ENCODE results near the gene TM4SF20.

Gene TM4SF20, protein sequence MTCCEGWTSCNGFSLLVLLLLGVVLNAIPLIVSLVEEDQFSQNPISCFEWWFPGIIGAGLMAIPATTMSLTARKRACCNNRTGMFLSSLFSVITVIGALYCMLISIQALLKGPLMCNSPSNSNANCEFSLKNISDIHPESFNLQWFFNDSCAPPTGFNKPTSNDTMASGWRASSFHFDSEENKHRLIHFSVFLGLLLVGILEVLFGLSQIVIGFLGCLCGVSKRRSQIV

DNA sequence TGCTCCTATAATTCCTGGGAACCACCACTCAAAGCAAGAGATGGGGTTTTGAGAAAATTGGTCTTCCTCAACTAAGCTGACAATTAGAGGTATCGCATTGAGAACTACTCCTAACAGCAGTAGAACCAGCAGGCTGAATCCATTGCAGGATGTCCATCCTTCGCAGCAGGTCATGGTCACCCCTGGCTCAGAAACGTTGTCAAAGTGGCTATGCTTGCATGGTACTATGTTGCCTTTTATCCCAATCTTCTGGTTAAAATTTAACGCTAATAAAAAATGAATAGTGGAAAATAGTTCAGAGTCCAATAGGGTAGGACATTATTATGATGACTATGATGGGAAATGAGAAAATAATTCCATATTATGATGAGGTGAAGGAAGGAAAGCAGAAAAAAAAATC, at the start of gene TM4SF20:
TSS of gene TM4SF20 (minus strand) at position 212 of the 400 bp plus-strand sequence. CDS start at position 174, 38 bp downstream.
- no peak for DNase-seq

DNA sequence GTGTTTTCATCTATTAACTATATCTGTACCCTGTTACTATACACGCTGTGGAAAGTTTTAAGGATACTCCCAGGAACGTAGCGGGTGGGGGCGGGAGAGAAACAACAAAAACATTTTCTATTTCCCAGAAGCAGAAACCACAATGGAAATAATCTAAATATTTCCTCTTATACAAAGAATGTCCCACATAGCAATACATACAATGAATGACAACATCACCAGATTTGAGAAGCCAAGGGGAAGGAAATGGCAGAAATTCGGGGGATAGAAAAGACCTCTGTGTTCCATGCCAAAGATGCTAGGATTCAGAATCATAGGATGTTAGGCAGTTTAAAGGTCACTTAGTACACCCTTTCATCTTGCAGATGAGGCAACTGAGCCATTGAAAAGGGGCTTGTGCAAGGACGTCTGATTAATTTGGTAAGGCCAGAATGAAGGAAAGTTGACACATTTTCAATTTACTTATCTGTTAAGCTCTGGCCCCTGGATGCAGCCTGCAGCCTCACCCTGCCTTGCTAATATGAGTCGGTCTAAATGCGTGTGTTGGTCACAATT, 49.7 kb upstream of the TM4SF20 start:
- no peak for DNase-seq

DNA sequence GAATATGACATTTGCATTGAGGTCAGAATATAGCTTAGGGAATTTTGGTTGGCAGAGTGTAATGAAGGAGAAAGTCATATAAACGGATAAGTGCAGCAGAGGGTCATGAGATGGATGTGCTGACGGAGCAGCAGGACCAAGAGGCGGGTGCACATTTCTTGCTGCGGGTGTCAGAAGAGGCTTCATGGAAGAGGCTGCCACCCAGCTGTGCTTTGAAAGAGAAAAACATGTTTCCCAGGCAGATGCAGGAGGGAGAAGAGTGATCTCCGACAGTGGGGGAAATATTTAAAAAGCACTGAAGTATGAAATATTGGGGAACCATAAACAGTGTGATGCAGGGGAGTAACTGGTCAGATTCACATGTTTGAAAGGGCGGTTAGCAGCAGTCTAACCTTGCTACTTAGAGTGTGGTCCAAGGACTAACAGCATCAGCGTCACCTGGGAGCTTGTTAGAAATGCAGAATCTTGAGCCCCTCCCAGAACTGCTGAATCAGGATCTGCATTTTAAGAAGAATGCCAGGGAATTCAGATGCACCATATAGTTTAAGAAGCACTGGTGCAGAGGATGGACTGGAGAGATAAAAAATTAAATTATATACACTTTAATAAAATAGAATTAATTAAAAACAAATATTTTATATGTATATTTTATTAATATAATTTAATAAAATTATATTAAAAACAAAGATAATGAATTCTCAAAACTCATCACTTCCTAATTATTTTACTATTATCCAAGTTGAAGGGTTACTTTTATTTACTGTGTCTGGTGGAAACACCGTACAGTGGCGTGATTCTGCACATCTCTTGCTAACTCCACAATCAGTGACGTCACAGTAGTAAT, 44.8 kb upstream of the TM4SF20 start:
- DNase-seq = no peak

DNA sequence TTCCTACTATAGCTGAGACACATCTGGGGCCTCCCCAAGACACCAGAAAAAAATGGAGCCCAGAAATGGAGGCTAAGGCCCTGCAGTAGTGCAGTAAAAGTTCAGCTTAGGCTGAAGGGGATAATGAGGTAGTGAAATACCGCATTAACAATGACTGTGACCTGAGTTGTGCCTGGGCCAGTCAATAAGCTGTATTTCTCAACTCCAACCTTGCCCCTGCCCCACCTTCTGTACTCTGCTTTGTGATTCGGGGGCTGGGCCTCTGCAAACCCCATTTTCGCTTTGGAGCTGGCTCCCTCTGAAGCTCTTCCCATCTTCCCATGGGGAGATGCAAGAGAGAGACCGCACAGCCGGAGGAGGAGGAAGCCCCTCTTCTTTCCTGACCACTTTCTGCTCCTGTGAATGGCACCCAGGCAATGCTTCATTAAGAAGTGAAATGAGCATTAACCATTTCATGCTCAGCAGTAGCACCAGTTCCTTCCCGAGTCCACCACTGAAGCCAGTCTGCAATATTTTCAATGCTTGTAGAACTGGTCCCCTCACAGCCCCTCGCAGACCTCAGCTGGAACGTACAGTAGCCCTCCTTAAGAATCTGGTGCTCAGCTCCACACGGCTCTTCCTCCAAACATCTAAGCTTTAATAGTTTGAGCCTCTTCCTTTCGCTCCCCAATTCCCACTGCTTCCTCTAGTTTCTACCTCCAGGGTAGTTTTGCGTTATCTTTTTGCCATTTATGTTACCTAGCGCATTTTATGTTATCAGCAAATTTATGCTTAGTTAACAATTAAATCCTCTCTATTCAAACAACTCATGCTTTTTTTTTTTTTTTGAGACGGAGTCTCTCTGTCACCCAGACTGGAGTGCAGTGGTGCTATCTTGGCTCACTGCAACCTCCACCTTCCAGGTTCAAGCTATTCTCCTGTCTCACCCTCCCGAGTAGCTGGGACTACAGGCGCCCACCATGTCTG, 41.3 kb upstream of the TM4SF20 start:
- DNase-seq = no peak

DNA sequence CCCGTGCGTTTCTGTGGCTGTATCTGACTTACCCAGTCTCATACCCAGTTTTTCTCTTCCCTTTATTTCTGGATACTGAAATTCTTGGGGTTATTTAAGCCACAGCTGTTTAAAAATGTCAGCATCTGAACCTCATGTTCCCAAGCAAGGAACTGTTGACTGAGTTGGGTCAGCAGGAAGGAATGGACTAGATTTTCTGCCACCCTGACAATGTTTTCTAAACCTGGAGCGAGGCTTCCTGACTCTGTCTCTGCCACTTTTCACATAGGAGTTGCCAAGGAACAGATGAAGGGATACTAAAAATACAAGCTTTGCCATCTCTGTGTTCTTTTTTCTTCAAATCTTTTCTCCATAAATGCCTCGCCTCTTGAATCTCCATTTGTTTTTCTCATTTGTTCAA, 37.6 kb upstream of the TM4SF20 start:
- no peak for DNase-seq

DNA sequence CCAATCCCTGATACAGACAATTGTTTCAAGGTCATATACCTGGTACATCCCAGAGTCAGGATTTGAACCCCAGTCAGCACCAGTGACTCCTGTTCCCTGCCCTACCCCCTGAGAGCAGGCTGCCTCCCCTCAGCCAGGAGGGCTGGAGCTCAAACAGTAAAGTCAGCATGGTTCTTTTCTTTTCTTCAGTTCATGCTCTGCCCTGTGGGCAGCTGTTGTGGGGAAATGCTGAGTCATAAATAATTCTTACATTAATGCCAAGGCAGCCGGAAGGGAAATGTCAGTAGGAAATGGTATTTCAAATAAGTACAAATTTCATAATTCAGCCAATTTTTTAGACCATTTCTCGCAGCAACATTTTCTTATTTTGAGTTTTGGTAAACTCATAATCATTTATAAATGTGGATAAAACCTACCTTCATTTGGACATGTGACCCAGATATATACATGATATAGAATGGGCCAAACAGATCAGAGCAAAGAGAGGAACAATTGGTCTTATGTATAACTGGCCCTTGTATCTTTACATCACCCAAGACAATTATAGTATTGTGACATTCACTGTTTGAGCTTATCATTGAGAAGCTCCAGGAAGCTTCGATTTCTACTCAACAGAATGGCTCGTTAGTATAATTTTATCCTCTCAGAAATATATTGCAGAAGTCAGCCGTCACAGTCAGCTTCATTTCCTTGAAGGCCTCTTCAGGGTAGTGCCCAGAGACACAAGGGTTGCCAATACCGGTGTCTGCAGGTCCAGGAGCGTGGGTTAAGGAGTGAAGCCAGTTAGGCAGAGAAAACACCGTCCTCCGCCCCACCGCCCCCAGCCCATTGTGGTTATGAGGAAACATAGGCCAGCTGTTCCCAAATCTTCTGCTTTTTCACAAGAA, 36.7 kb upstream of the TM4SF20 start:
- DNase-seq = no peak

DNA sequence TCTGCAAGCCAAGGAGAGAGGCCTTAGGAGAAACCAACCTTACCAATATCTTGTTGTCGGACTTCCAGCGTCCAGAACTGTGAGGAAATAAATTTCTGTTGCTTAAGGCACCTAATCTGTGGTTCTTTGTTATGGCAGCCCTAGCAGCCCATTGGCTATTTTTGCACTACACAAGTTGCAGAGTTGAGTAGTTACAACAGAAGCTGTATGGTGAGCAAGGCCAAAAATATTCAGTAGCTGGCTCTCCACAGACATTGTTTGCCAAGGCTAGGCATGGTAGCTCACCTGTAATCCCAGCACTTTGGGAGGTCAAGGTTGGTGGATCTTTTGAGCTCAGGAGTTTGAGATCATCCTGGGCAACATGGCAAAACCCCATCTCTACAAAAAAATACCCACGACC, 35.7 kb upstream of the TM4SF20 start:
- DNase-seq = no peak

DNA sequence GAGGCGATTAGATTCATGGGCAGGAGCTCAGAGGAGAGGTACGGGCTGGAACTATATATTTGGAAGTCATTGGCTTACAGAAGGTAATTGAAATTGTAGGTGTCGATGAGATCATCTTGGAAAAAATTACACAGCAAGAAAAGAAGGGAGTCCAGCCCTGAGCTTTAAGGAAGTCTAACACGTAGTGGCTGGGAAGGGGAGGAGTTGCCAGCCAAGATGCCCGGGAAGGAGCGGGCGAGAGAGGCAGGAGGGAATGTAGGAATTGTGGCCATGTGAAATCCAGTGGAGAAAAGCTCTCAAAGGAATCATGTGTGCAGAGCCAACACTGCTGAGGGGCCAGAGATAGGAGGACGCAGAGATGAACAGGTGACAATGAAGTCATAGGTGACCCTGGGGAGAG, 34.3 kb upstream of the TM4SF20 start:
- no peak for DNase-seq

DNA sequence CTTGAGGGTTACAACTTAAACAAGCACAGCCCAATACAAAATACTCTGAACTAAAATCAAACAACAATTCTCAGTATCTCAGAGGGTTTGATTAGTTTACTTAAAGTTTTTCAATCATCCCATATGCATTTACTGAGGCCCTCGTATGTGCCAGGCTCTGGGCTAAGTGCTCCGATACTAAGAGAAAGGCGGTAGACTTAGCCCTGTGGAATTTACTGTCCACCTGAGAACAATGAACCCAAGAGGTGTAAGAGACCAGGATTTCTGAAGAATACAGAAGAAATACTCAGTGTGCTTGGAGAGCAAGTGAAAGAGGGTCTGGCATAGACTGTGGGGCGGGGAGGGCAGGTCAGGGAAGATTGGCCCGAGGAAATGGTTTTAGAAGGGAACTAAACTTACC, 33.8 kb upstream of the TM4SF20 start:
- no peak for DNase-seq

DNA sequence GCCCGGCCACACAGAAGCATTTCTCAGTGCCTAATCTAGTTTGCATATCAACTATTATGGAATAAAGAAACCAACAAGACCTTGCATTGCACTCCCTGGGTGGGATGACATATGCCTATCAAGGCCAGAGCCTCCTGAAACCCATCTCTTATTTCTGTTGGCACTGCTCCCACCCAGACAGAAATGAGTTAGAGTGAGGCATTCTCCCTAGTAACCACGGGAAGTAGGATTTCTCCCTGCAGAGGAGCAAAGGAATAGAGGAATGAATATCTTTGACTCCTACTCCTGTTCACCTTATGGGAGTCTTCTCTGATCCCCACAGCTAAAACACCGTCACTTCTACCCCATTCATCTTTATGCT, 32.9 kb upstream of the TM4SF20 start:
- no peak for DNase-seq

DNA sequence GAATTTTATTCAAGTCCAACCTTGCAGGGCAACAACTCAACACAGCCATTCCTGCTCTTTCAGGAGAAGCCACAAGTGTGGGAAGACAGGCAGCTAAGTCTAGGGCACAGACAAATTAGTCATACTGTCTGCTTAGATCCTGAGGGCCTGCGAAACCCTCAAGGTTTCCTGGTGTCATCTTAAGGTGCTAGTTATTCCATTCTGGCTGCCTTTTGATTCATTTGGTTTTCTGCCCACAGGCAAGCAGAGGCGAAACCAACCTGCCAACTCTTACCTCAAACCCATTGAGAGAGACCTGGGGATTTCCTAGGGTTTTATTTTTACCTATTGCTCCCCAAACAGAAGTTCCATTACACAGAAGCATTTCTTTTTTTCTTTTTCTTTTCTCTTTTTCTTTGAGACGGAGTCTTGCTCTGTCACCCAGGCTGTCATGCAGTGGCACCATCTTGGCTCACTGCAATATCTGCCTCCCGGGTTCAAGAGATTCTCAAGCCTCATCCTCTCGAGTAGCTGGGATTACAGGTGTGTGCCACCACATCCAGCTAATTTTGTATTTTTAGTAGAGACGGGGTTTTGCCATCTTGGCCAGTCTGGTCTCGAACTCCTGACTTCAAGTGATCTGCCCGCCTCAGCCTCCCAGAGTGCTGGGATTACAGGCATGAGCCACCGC, 32.3 kb upstream of the TM4SF20 start:
- peak; percentile 4 for DNase-seq

DNA sequence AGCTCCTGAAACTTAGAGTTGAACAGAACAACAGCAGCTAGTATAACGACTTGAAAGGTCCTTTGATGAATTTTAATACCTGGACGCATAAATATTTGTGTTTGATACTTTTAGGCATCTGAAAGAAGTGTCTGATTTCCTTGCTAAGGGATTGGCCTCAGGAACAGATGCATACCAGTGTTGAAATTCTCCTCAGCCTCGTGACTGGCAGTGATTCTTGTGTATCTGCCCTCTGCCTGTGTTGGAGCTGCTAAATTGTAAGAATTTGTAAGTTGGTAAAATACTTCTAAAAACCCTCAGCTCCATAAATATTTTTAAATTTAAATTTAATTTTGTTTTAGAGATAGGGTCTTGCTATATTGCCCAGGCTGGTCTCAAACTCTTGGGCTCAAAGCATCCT, 31.1 kb upstream of the TM4SF20 start:
- DNase-seq = no peak

DNA sequence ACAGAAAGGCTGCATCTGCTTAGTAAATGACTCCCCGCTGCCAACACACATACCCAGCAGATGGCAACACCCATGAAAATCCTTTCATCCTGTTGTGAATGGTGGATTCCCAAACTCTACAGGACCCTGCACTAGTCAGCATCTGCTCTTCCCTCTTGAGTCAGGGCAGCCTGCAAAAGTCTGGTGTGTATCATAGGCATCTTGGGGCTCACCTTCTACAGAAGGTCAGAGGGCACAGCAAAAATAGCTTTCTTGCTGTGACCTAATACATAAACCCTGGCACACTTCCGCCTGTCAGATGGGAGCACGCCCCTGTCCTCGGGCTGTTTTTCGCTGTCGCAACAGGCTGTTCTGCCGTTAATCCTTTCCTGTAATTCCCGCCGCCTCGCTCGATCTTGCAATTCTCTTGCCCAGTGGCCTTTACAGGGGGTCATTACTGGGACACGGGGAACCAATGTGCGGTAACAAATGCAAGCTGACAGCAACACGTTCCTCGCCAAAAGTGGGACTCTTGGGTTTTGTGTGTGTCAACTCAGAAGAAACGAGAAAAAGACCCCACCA, 28.6 kb upstream of the TM4SF20 start:
- DNase-seq = no peak

DNA sequence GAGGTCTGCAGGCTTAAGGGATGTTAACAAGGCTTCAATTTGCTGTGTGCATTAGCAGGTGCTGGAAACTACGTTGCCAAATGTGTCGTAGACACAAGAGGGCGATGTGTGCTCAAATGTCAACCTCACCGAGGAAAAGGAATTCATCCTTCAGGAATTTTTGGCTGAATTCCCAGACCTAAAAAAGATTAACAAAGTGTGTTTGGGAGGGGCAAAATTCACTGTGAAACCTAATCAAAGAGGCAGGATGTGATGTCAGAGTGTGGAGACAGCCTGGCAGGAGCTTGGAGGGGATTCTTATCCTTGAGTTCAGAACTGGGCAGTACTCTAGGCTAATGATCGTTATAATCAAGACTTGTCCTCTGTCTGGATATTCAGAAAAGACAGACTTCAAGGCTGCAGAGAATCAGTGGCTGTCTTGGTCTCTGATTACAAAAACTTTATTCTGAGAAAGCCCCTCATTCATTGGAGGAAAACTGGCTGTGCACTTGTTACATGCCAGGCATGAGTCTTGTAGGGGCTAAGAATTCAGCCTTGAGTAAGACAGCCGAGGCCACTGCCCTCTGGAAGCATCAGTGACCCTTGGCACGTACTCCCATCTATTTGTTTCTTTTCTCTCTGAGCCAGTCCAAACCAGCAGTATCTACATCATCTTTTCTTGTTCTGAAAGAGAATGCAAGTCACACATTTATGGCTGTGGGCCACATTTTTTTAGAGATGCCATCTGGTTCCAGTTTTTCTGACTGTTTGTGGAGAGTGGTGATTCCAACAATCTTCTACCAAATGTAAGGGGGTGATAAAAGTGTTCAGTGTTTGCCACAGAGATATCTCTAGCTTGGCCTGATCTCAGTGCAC, 27.3 kb upstream of the TM4SF20 start:
- DNase-seq = no peak

DNA sequence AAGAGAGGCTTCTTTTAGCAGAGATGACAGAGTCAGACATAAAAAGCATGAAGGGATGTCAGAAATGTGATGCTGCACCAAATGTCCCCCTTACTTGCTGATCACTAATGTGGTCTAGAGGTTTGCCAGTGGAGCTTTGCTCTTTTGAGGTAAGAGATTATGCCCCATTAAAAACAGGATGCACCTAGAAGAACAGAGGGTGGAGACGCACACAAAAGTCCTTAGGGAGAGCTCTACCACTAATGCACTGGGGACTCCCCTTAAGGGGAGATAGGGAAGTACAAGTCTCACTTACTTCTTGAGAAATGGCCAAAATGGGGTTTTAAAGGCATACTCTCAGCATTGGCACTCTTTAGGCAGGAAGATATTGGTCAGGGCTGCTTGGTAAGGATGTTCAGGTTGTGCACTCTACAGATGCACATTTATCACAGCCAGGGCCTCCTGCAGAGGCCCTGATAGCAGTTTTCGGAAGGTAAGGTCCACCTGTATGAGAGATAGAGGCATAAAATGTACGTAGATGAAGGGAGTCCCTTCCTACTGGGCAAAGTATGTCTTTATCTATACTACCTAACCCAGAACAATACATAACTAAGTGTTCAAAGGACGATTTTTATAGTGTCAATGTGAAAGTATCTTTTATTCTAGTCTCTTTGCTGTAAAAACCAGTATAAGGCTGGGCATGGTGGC, 25.6 kb upstream of the TM4SF20 start:
- DNase-seq = no peak

DNA sequence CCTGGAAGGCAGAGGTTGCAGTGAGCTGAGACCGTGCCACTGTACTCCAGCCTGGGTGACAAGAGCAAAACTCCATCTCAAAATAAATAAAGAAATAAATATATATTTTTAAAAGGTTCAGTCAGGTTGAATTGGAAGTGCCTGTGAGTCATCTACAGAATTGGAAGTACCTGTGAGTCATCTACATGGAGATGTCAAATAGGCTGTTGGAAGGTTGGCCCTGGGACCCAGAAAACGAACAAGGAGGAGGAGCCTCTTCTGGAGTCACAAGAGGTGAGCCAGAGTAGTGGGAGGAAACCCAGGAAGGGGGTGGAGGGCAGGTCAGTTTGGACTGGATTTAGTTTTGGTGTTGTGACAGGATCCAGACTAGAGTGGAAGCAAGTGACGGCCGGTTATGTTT, 23.9 kb upstream of the TM4SF20 start:
- DNase-seq = no peak

DNA sequence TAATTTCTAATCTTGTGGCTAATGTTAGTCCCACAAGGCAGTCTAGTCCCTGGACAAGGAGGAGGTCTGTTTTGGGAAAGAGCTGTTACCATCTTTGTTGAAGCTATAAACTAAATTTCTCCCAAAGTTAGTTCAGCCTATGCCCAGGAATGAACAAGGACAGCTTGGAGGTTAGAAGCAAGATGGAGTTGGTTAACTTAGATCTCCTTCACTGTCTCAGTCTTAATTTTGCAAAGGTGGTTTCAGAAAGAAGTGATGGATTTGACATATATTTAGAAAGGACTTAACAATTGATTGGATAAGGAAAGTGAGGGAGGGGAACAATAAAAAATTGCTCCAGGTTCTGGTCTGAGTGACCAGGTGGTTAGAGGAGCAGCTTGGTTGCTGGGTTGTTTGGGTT, 23.2 kb upstream of the TM4SF20 start:
- DNase-seq = no peak

DNA sequence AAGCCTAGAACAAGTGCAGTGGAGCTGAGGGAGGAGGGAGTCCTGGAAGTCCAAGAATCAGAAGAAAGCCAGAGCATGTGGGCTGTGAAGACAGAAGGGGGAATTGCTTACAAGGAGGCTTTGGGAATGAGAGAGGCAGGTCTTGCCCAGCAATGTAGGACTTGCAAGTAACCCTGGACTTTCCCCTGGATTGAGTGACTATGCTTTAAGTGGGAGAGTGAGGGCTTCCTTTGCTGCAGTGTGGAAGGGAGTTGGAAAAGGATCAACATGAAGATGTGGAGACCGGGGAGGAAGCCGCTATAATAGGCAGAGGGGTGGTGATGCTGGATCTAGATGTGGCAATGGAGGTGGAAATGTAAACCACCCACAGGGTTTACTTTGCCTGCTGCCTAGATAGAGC, 22.4 kb upstream of the TM4SF20 start:
- DNase-seq = no peak
